HEK293 (cell line): ENCODE data around the gene REST.

Experiments used
- CTCF ChIA-PET: fragments of 350-600 bp; formaldehyde crosslinking; extraction: SDS; loops from one replicate; lab custom pipeline; 2021; ENCODE audit warnings: antibody characterized with exemption; lab: Yijun Ruan, JAX
- POLR2A ChIA-PET: fragments of 300-600 bp; formaldehyde crosslinking; extraction: SDS; loops from one replicate; lab custom pipeline; 2020; ENCODE audit warnings: antibody characterized with exemption, inconsistent platforms; lab: Yijun Ruan, JAX
- H3K27ac ChIP-seq: fragments of 200-500 bp; sonication (Bioruptor generic); 2 replicates; pipeline ENCODE4 v1.5.1; 2014; ENCODE audit warnings: low read depth, low read length, control low read depth, inconsistent platforms; ENCODE audit errors: extremely low read depth
- H3K36me3 ChIP-seq, 2 experiments: fragments of 200-500 bp in 1 of 2; sonication (Bioruptor generic) in 1 of 2; 1 replicate in 1 of 2; 2 replicates in 1 of 2; pipeline ENCODE4 v1.5.1; 2014 to 2017; ENCODE audit warnings: inconsistent platforms in 2 of 2, low read length in 2 of 2; ENCODE audit not compliant: control insufficient read depth in 2 of 2, insufficient read depth in 1 of 2
- H3K4me1 ChIP-seq: fragments of 200-500 bp; sonication (Bioruptor generic); 2 replicates; pipeline ENCODE4 v1.5.1; 2014; ENCODE audit warnings: mild to moderate bottlenecking, low read length, inconsistent platforms; ENCODE audit not compliant: control insufficient read depth, insufficient read depth
- H3K4me3 ChIP-seq: 2 replicates; pipeline ENCODE4 v1.5.1; 2011; ENCODE audit warnings: low read depth, mild to moderate bottlenecking, control low read depth, low read length, moderate library complexity
- H3K9me3 ChIP-seq: fragments of 200-500 bp; sonication (Bioruptor generic); 2 replicates; pipeline ENCODE4 v1.5.1; 2014; ENCODE audit warnings: low read depth, low read length, inconsistent platforms; ENCODE audit not compliant: control insufficient read depth, insufficient read depth
- EGR2 ChIP-seq: fragments of 450-650 bp; formaldehyde crosslinking; IDR thresholded peaks from 2 replicates; pipeline ENCODE4 v1.5.1; 2016; ENCODE audit warnings: low read depth, missing biosample characterization, missing genetic modification characterization
- INSM2 ChIP-seq: fragments of 450-650 bp; formaldehyde crosslinking; IDR thresholded peaks from 2 replicates; pipeline ENCODE4 v1.5.1; 2016; ENCODE audit warnings: missing biosample characterization, missing genetic modification characterization
- KLF1 ChIP-seq: fragments of 450-650 bp; formaldehyde crosslinking; IDR thresholded peaks from 2 replicates; pipeline ENCODE4 v1.5.1; 2016; ENCODE audit warnings: missing biosample characterization, missing genetic modification characterization
- PATZ1 ChIP-seq: fragments of 450-650 bp; formaldehyde crosslinking; IDR thresholded peaks from 2 replicates; pipeline ENCODE4 v1.5.1; 2016; ENCODE audit warnings: missing biosample characterization, missing genetic modification characterization
- SCRT1 ChIP-seq: fragments of 450-650 bp; formaldehyde crosslinking; IDR thresholded peaks from 2 replicates; pipeline ENCODE4 v1.5.1; 2016; ENCODE audit warnings: missing biosample characterization, missing genetic modification characterization, borderline replicate concordance
- SP2 ChIP-seq: fragments of 450-650 bp; formaldehyde crosslinking; IDR thresholded peaks from 2 replicates; pipeline ENCODE4 v1.5.1; 2016; ENCODE audit warnings: missing biosample characterization, missing genetic modification characterization
- WT1 ChIP-seq: fragments of 450-650 bp; formaldehyde crosslinking; IDR thresholded peaks from 2 replicates; pipeline ENCODE4 v1.5.1; 2016; ENCODE audit warnings: missing biosample characterization, missing genetic modification characterization
- YY1 ChIP-seq: fragments of 450-650 bp; formaldehyde crosslinking; IDR thresholded peaks from 2 replicates; pipeline ENCODE4 v1.5.1; 2018; ENCODE audit warnings: missing biosample characterization, missing genetic modification characterization
- ZBTB17 ChIP-seq: fragments of 450-650 bp; formaldehyde crosslinking; IDR thresholded peaks from 2 replicates; pipeline ENCODE4 v1.5.1; 2016; ENCODE audit warnings: missing biosample characterization, missing genetic modification characterization
- ZBTB20 ChIP-seq: fragments of 450-650 bp; formaldehyde crosslinking; IDR thresholded peaks from 2 replicates; pipeline ENCODE4 v1.5.1; 2016; ENCODE audit warnings: missing biosample characterization, missing genetic modification characterization
- ZBTB26 ChIP-seq: fragments of 450-650 bp; formaldehyde crosslinking; optimal IDR thresholded peaks from 2 replicates; pipeline ENCODE3; 2016; ENCODE audit warnings: missing biosample characterization, mild to moderate bottlenecking, missing genetic modification characterization
- ZBTB48 ChIP-seq: fragments of 450-650 bp; formaldehyde crosslinking; IDR thresholded peaks from 2 replicates; pipeline ENCODE4 v1.5.1; 2016; ENCODE audit warnings: missing biosample characterization, missing genetic modification characterization
- ZBTB7A ChIP-seq: fragments of 450-650 bp; formaldehyde crosslinking; IDR thresholded peaks from 2 replicates; pipeline ENCODE4 v1.5.1; 2016; ENCODE audit warnings: low read depth, missing biosample characterization, missing genetic modification characterization
- ZBTB8A ChIP-seq: fragments of 450-650 bp; formaldehyde crosslinking; IDR thresholded peaks from 2 replicates; pipeline ENCODE4 v1.5.1; 2016; ENCODE audit warnings: missing biosample characterization, missing genetic modification characterization
- ZFHX2 ChIP-seq: fragments of 450-650 bp; formaldehyde crosslinking; conservative IDR thresholded peaks from 2 replicates; pipeline ENCODE4 v1.5.1; 2016; ENCODE audit warnings: missing biosample characterization, missing genetic modification characterization
- ZFP69B ChIP-seq: fragments of 450-650 bp; formaldehyde crosslinking; IDR thresholded peaks from 2 replicates; pipeline ENCODE4 v1.5.1; 2016; ENCODE audit warnings: missing biosample characterization, missing genetic modification characterization
- ZNF148 ChIP-seq: fragments of 450-650 bp; formaldehyde crosslinking; IDR thresholded peaks from 2 replicates; pipeline ENCODE4 v1.5.0; 2017; ENCODE audit warnings: missing biosample characterization, missing genetic modification characterization, borderline replicate concordance
- ZNF248 ChIP-seq: fragments of 450-650 bp; formaldehyde crosslinking; IDR thresholded peaks from 2 replicates; pipeline ENCODE4 v1.5.1; 2017; ENCODE audit warnings: missing biosample characterization, missing genetic modification characterization
- ZNF335 ChIP-seq: fragments of 450-650 bp; formaldehyde crosslinking; conservative IDR thresholded peaks from 2 replicates; pipeline ENCODE4 v1.5.1; 2016; ENCODE audit warnings: missing biosample characterization, missing genetic modification characterization
- ZNF341 ChIP-seq: fragments of 450-650 bp; formaldehyde crosslinking; IDR thresholded peaks from 2 replicates; pipeline ENCODE4; 2016; ENCODE audit warnings: low read depth, missing biosample characterization, missing genetic modification characterization
- ZNF529 ChIP-seq: fragments of 450-650 bp; formaldehyde crosslinking; IDR thresholded peaks from 2 replicates; pipeline ENCODE4 v1.5.1; 2017; ENCODE audit warnings: missing genetic modification characterization, missing biosample characterization; ENCODE audit not compliant: insufficient replicate concordance
- ZNF596 ChIP-seq: fragments of 450-650 bp; IDR thresholded peaks from 2 replicates; pipeline ENCODE4 v1.5.0; 2018; ENCODE audit warnings: missing biosample characterization, mild to moderate bottlenecking, missing genetic modification characterization, moderate library complexity
- ZNF600 ChIP-seq: fragments of 450-650 bp; formaldehyde crosslinking; IDR thresholded peaks from 2 replicates; pipeline ENCODE4 v1.5.1; 2016; ENCODE audit warnings: missing biosample characterization, missing genetic modification characterization
- ZNF621 ChIP-seq: fragments of 450-650 bp; formaldehyde crosslinking; IDR thresholded peaks from 2 replicates; pipeline ENCODE4 v1.5.1; 2017; ENCODE audit warnings: missing biosample characterization, missing genetic modification characterization
- ZNF791 ChIP-seq: fragments of 450-650 bp; formaldehyde crosslinking; IDR thresholded peaks from 2 replicates; pipeline ENCODE4 v1.5.1; 2016; ENCODE audit warnings: missing biosample characterization, missing genetic modification characterization
- ZNF830 ChIP-seq: fragments of 450-650 bp; IDR thresholded peaks from 2 replicates; pipeline ENCODE4 v1.5.0; 2018; ENCODE audit warnings: missing biosample characterization, missing genetic modification characterization, low read depth, mild to moderate bottlenecking, moderate library complexity

REST gene

GRCh38 chr4:56908206-56909085 lies 746 bp downstream of the REST start (continued):
- TF ChIP-seq WT1 (peak; percentile 30; the same call in 1 of the 2 replicates), SP2 (peak; percentile 15; the same call in 1 of the 2 replicates), KLF1 (tag by site-specific recombination) (peak; percentile 22; the same call in 1 of the 2 replicates), ZBTB26 (peak; percentile 53), ZFHX2 (tag by site-specific recombination) (peak; percentile 76), ZFP69B (tag by site-specific recombination) (peak; percentile 61), PATZ1 (peak; percentile 84), SCRT1 (tag by site-specific recombination) (no peak), ZNF529 (no peak)
- TF ChIP-seq, all 188 proteins: peak for 19

- Histone ChIP-seq H3K4me3 (peak overlapping the region; percentile 72), H3K27ac (peak overlapping the region; percentile 73), H3K4me1 (no peaks in the 10 kb centered on the region), H3K9me3 (no peaks in the 10 kb centered on the region), H3K36me3 (peaks cover 0 to 8% of the 10 kb centered on the region in 2 experiments; a peak in 1 of 3 replicates)
- POLR2A ChIA-PET: interaction anchor here (0.6 to 1.3 kb wide), 3 partner anchors 17 to 522 kb away, joined by 3 to 11 read pairs (median 4); partner anchors contain the start of gene AASDH
- CTCF ChIA-PET: interaction anchor here (1.2 kb wide), 1 partner anchor 68 kb away, joined by 4 read pairs; the partner anchor contains the start of gene NOA1
- TF ChIP-seq ZBTB8A (tag by site-specific recombination) (peak; percentile 66), ZNF596 (no peak), ZNF335 (peak; percentile 86), ZBTB26 (peak; percentile 28), ZNF621 (tag by site-specific recombination) (no peak), ZBTB7A (no peak), ZBTB20 (tag by site-specific recombination) (peak; percentile 86), EGR2 (no peak), ZBTB17 (tag by site-specific recombination) (peak; percentile 79), ZNF600 (peak; percentile 71), ZNF830 (tag by site-specific recombination) (no peak), INSM2 (tag by site-specific recombination) (0 out of 2 replicates have a peak, but pooled peaks have one; percentile 13), ZNF248 (tag by site-specific recombination) (no peak), KLF1 (tag by site-specific recombination) (no peak), ZNF148 (tag by site-specific recombination) (no peak), ZNF791 (tag by site-specific recombination) (no peak), YY1 (tag by site-specific recombination) (peak; percentile 15; the same call in 1 of the 2 replicates), ZBTB48 (tag by site-specific recombination) (peak; percentile 66), ZNF341 (tag by site-specific recombination) (peak; percentile 75)
Observed at GRCh38 chr4:56909086-56909894, 1.6 kb downstream of the REST start.
